GM12878 (cell line): ENCODE measurements around the gene DGCR8. TPM values are rescaled to one million over a fixed set of nuclear protein-coding genes. Genes with fewer than 3 reads are reported as not detected.

Experiments used
- ATAC-seq: fragments of 200-7000 bp; cut with Tn5 transposase; 3 replicates; pipeline ENCODE4 v1.9.1; 2020; ENCODE audit warnings: mild to moderate bottlenecking, moderate library complexity
- BruUV-seq: library from RNA; stranded (reverse); fragments of 400-500 nt; replicated peaks from 2 replicates; lab custom pipeline; 2021; lab: Mats Ljungman, UMichigan
- CTCF ChIA-PET: fragments of 300-600 bp; sonication (Branson Sonifier 250); formaldehyde crosslinking; extraction: SDS; loops from one replicate; lab custom pipeline; 2021; ENCODE audit warnings: inconsistent platforms; lab: Yijun Ruan, JAX
- POLR2A ChIA-PET: fragments of 350-600 bp; formaldehyde crosslinking; extraction: SDS; loops from one replicate; lab custom pipeline; 2021; ENCODE audit warnings: inconsistent platforms; lab: Charles Lee
- RAD21 ChIA-PET: fragments of 300-600 bp; sonication (Branson Sonifier 250); formaldehyde crosslinking; loops from one replicate; lab custom pipeline; 2023; ENCODE audit warnings: antibody characterized with exemption; ENCODE audit not compliant: unreplicated experiment; lab: Charles Lee
- SMC1A ChIA-PET: fragments of 300-600 bp; sonication (Branson Sonifier 250); formaldehyde crosslinking; loops from one replicate; lab custom pipeline; 2023; ENCODE audit not compliant: unreplicated experiment, uncharacterized antibody; lab: Charles Lee
- DNase-seq: peaks from one replicate; pipeline ENCODE4 v3.0.0-alpha.2; 2011; ENCODE audit warnings: low read depth, low spot score
- FAIRE-seq: peaks from 3 replicates; lab custom pipeline; 2011; peaks lifted over from hg19 to GRCh38; lab: Jason Lieb, UNC
- H2AFZ ChIP-seq: 2 replicates; pipeline ENCODE4 v1.6.0; 2011; ENCODE audit warnings: low read depth, low read length, control low read depth; ENCODE audit not compliant: control insufficient read depth
- H3K27ac ChIP-seq: 2 replicates; pipeline ENCODE4 v1.5.1; 2011; ENCODE audit warnings: control low read depth; ENCODE audit not compliant: control insufficient read depth, insufficient read depth
- H3K27me3 ChIP-seq, 2 experiments: replicated peaks in 1 of 2; 2 replicates each; pipeline versions ENCODE4 v1.6.0 to v1.6.1; 2011; ENCODE audit warnings: low read length in 1 of 2; ENCODE audit not compliant: control insufficient read depth in 2 of 2, insufficient read depth in 2 of 2
- H3K36me3 ChIP-seq, 2 experiments: 2 replicates each; pipeline ENCODE4 v1.5.1; 2011; ENCODE audit warnings: low read length in 1 of 2; ENCODE audit not compliant: control insufficient read depth in 2 of 2, insufficient read depth in 2 of 2
- H3K4me1 ChIP-seq: 2 replicates; pipeline ENCODE4 v1.6.1; 2011; ENCODE audit warnings: mild to moderate bottlenecking, low read length, moderate library complexity, mixed read lengths; ENCODE audit not compliant: control insufficient read depth, insufficient read depth
- H3K4me2 ChIP-seq: 2 replicates; pipeline ENCODE4 v1.6.0; 2011; ENCODE audit warnings: control low read depth; ENCODE audit not compliant: control insufficient read depth, insufficient read depth
- H3K4me3 ChIP-seq: fragments of 200-600 bp; sonication (generic); 2 replicates; pipeline ENCODE4 v1.5.1; 2016
- H3K79me2 ChIP-seq: 2 replicates; pipeline ENCODE4 v1.6.0; 2011; ENCODE audit warnings: low read length; ENCODE audit not compliant: control insufficient read depth, insufficient read depth
- H3K9ac ChIP-seq: 2 replicates; pipeline ENCODE4 v1.8.0; 2011; ENCODE audit warnings: low read length, control low read depth, mixed read lengths; ENCODE audit not compliant: control insufficient read depth, insufficient read depth
- H3K9me3 ChIP-seq: replicated peaks from 3 replicates; pipeline ENCODE4 v1.5.1; 2011; ENCODE audit warnings: mild to moderate bottlenecking, low read length; ENCODE audit not compliant: control insufficient read depth, insufficient read depth
- H4K20me1 ChIP-seq: 2 replicates; pipeline ENCODE4 v1.6.0; 2011; ENCODE audit not compliant: control insufficient read depth, insufficient read depth
- ATF7 ChIP-seq: fragments of 450-650 bp; IDR thresholded peaks from 2 replicates; pipeline ENCODE4 v1.6.1; 2016; ENCODE audit warnings: low read depth, mild to moderate bottlenecking
- BHLHE40 ChIP-seq, 2 experiments: fragments of 450-650 bp in 1 of 2; IDR thresholded peaks; 2 replicates each; pipeline ENCODE4 v1.6.1; 2011 to 2017; ENCODE audit warnings: low read depth in 2 of 2, borderline replicate concordance in 1 of 2, improper control_type of control experiment in 1 of 2, low read length in 1 of 2, mild to moderate bottlenecking in 1 of 2
- CREM ChIP-seq: IDR thresholded peaks from 2 replicates; pipeline ENCODE4 v1.6.1; 2014; ENCODE audit warnings: antibody characterized with exemption, low read depth
- EED ChIP-seq: sonication (generic); IDR thresholded peaks from 2 replicates; pipeline ENCODE4 v1.6.1; 2016; ENCODE audit warnings: antibody characterized with exemption, low read depth
- GABPA ChIP-seq: IDR thresholded peaks from 2 replicates; pipeline ENCODE4 v1.6.1; 2014; ENCODE audit warnings: antibody characterized with exemption, low read depth, mild to moderate bottlenecking, inconsistent platforms
- MEF2B ChIP-seq: fragments of 450-650 bp; IDR thresholded peaks from 2 replicates; pipeline ENCODE4 v1.6.1; 2018; ENCODE audit warnings: mild to moderate bottlenecking, moderate library complexity; ENCODE audit not compliant: partially characterized antibody, poor library complexity, severe bottlenecking
- NFYB ChIP-seq: IDR thresholded peaks from 2 replicates; pipeline ENCODE4 v1.6.1; 2011; ENCODE audit warnings: low read depth, mild to moderate bottlenecking, low read length, improper control_type of control experiment, moderate library complexity; ENCODE audit not compliant: insufficient read depth
- STAT3 ChIP-seq: IDR thresholded peaks from 2 replicates; pipeline ENCODE4 v1.6.1; 2011; ENCODE audit warnings: low read depth, low read length, improper control_type of control experiment
- SUZ12 ChIP-seq: fragments of 200-600 bp; sonication (generic); IDR thresholded peaks from one replicate; pipeline ENCODE4 v1.6.1; 2018; ENCODE audit warnings: antibody characterized with exemption, mild to moderate bottlenecking; ENCODE audit not compliant: unreplicated experiment
- TARDBP ChIP-seq: IDR thresholded peaks from 2 replicates; pipeline ENCODE4 v1.6.1; 2016; ENCODE audit warnings: borderline replicate concordance
- WGBS: methylation state at CpG from one replicate; pipeline ENCODE4 v1.1.6; 2016; ENCODE audit warnings: low lambda C conversion rate; ENCODE audit not compliant: insufficient replicate concordance, insufficient coverage; ENCODE audit errors: missing lambda C conversion rate; 5-methylcytosine and 5-hydroxymethylcytosine counted together
- in situ Hi-C: fragments of 300-500 bp; cut with MboI; formaldehyde crosslinking; loops from 9 replicates; pipeline ENCODE4 v1.14.3; 2018; ENCODE audit warnings: mixed read lengths
- intact Hi-C: fragments of 100-400 bp; cut with micrococcal nuclease; formaldehyde crosslinking; loops from one replicate; pipeline ENCODE4 v1.14.2; 2022; ENCODE audit not compliant: unreplicated experiment
- polyA plus RNA-seq, 11 experiments: library from polyadenylated mRNA; depleted of rRNA in 4 of 11; unstranded in 6 of 11; stranded (reverse) in 5 of 11; fragments of >200 nt; fragmentation: Nextera tagmentation in 4 of 11; fragmentation: Illumina TruSeq in 1 of 11; extraction: Ambion mirVana in 4 of 11; extraction: Trizol in 1 of 11; gene quantifications; 1 replicate in 1 of 11; 2 replicates in 10 of 11; pipeline versions ENCODE4 v1.2.1 to v1.2.3, GENCODE V29; 2011 to 2016; ENCODE audit warnings: inconsistent platforms in 2 of 11, missing spikeins in 2 of 11, low read depth in 1 of 11
- total RNA-seq, 4 experiments: library from RNA; depleted of rRNA in 3 of 4; stranded (reverse); fragments of >200 nt in 3 of 4; fragmentation: Illumina TruSeq in 1 of 4; extraction: Trizol in 1 of 4; gene quantifications; 2 replicates each; pipeline versions ENCODE4 v1.2.1 to v1.2.3, GENCODE V29; 2013 to 2021
- TF ChIP-seq, protein P1 (sequence below): fragments of 450-650 bp; IDR thresholded peaks from 2 replicates; pipeline ENCODE4 v1.6.1; 2017; ENCODE audit warnings: mild to moderate bottlenecking
- TF ChIP-seq, protein P2 (sequence below): IDR thresholded peaks from 2 replicates; pipeline ENCODE4 v1.6.1; 2011; ENCODE audit warnings: borderline replicate concordance, low read depth, mild to moderate bottlenecking, moderate library complexity, mixed read lengths, low read length; ENCODE audit not compliant: insufficient read depth; ENCODE audit errors: extremely low read length
- TF ChIP-seq, protein P3 (sequence below): IDR thresholded peaks from 2 replicates; pipeline ENCODE4 v1.6.1; 2011; ENCODE audit warnings: borderline replicate concordance, low read depth, mild to moderate bottlenecking, moderate library complexity, low read length; ENCODE audit not compliant: insufficient read depth, poor library complexity, severe bottlenecking
- TF ChIP-seq, protein P4 (sequence below): IDR thresholded peaks from 2 replicates; pipeline ENCODE4 v1.6.1; 2012; ENCODE audit warnings: low read depth, low read length, improper control_type of control experiment

DGCR8 gene
- total and polyA plus RNA-seq, 10 of the 15 experiments (the other 5 are each of a cell fraction or from before 2014, with no cell fraction given) = 1.2 to 35.1 (median 17.2) TPM

DNA sequence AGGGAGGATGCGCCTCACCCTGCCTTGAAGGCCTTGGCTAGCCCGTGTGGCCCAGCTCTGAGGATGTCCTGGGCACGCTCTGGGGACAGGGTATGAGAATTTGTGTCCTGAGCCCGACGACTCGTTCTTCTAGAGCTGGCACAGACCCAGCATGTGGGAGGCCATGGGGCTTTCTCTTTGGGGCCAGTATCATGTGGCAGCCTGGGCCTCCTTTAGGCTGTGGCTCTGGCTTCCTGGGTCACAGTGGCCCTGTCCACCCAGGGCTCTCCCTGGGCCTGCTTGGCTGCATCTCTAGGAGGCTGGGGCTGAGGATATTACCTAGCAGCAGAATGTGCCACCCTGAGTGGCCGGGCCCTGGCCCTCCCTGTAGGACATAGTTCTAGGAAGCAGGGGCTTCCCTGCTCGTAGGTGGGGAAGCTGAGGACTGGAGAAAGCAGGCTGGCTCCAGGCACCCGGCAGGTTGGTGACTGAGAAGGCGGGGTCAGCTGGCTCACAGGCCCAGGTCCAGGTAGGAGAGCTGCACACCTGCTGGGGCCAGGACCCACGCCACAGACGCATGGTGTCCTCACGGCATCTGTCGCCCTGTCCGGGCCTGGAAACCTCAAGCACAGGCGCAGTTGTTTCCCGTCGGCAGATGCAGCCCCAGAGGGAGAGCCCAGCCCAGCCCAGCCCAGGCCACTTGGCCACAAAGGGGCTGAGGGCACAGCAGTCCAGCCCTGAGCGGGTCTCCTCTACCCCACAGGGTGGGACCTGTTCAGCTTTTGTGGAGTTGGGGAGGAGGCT, 64.0 kb downstream of the DGCR8 start (continued):
- no peak for TF ChIP-seq MEF2B
- TF ChIP-seq TARDBP = no peak
- TF ChIP-seq SUZ12 = no peak

DNA sequence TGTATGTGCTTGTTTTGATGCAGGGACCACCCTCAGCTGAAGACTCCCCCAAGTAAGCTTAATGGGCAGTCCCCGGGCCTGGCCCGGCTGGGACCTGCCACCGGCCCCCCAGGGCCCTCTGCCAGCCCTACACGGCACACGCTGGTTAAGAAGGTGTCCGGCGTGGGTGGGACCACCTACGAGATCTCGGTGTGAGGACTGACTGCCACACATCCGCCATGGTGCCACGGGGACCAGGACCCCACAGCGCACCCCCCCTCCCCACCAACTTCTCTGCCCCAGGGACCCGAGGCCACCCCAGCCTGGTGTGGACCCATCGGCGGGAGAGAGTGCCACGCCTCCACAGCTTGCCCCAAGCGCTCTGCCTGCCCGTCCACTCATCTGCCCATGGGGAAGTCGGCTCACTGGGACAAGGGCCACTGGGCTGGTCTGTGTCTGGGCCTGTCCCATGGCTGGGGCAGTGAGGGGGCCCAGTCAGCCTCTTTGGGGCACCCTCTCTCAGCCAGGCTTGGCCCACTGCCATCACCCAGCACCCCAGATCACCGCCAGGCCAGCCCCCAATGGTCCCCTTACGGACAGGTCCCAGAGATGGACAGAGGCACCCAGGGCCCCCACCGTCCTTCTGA, 65.3 kb downstream of the DGCR8 start:
- no peak overlapping the region for H3K27ac ChIP-seq
- BruUV-seq = no TSS peak
- FAIRE-seq (no peak), DNase-seq (no peak), ATAC-seq (no peak)
- no peaks in the 10 kb centered on the region for H3K9me3 ChIP-seq
- H3K36me3 ChIP-seq = no peaks in the 10 kb centered on the region
- H2AFZ ChIP-seq = no peak overlapping the region
- SMC1A ChIA-PET = no interaction called here
- CTCF ChIA-PET = no interaction called here
- no peaks in the 10 kb centered on the region for H3K27me3 ChIP-seq
- no peaks in the 10 kb centered on the region for H3K79me2 ChIP-seq
- POLR2A ChIA-PET = no interaction called here
- in situ Hi-C loops (no loop called here), intact Hi-C loops (no loop called here)
- 90% methylated on average over 19 of the region's 22 CpGs for WGBS
- H3K9ac ChIP-seq = no peak overlapping the region
- RAD21 ChIA-PET = no interaction called here
- H3K4me2 ChIP-seq = no peak overlapping the region
- H3K4me1 ChIP-seq = peaks cover 4% of the 10 kb centered on the region; the same call in 1 of the 2 replicates
- no peak overlapping the region for H3K4me3 ChIP-seq
- H4K20me1 ChIP-seq = no peaks in the 10 kb centered on the region
- TF ChIP-seq, protein P1, sequence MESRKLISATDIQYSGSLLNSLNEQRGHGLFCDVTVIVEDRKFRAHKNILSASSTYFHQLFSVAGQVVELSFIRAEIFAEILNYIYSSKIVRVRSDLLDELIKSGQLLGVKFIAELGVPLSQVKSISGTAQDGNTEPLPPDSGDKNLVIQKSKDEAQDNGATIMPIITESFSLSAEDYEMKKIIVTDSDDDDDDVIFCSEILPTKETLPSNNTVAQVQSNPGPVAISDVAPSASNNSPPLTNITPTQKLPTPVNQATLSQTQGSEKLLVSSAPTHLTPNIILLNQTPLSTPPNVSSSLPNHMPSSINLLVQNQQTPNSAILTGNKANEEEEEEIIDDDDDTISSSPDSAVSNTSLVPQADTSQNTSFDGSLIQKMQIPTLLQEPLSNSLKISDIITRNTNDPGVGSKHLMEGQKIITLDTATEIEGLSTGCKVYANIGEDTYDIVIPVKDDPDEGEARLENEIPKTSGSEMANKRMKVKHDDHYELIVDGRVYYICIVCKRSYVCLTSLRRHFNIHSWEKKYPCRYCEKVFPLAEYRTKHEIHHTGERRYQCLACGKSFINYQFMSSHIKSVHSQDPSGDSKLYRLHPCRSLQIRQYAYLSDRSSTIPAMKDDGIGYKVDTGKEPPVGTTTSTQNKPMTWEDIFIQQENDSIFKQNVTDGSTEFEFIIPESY = no peak
- TF ChIP-seq EED = no peak
- no peak for TF ChIP-seq CREM
- TF ChIP-seq NFYB = no peak
- TF ChIP-seq, protein P2, sequence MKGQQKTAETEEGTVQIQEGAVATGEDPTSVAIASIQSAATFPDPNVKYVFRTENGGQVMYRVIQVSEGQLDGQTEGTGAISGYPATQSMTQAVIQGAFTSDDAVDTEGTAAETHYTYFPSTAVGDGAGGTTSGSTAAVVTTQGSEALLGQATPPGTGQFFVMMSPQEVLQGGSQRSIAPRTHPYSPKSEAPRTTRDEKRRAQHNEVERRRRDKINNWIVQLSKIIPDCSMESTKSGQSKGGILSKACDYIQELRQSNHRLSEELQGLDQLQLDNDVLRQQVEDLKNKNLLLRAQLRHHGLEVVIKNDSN = no peak
- TF ChIP-seq, protein P3, sequence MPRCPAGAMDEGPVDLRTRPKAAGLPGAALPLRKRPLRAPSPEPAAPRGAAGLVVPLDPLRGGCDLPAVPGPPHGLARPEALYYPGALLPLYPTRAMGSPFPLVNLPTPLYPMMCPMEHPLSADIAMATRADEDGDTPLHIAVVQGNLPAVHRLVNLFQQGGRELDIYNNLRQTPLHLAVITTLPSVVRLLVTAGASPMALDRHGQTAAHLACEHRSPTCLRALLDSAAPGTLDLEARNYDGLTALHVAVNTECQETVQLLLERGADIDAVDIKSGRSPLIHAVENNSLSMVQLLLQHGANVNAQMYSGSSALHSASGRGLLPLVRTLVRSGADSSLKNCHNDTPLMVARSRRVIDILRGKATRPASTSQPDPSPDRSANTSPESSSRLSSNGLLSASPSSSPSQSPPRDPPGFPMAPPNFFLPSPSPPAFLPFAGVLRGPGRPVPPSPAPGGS = no peak
- TF ChIP-seq GABPA = no peak
- no peak for TF ChIP-seq BHLHE40 (IDR thresholded peaks at IDR 0.05; ENCODE audit: borderline replicate concordance in 1 of 2, low read depth in 2 of 2, low read length in 1 of 2)
- TF ChIP-seq ATF7 = no peak
- TF ChIP-seq, protein P4, sequence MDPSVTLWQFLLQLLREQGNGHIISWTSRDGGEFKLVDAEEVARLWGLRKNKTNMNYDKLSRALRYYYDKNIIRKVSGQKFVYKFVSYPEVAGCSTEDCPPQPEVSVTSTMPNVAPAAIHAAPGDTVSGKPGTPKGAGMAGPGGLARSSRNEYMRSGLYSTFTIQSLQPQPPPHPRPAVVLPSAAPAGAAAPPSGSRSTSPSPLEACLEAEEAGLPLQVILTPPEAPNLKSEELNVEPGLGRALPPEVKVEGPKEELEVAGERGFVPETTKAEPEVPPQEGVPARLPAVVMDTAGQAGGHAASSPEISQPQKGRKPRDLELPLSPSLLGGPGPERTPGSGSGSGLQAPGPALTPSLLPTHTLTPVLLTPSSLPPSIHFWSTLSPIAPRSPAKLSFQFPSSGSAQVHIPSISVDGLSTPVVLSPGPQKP = no peak
- no peak for TF ChIP-seq STAT3
